Right lobe of liver (tissue), 4 donors: ENCODE measurements around the gene TM4SF5.

Experiments used
- POLR2A ChIP-seq: fragments of 450-650 bp; IDR thresholded peaks from one replicate; pipeline ENCODE4 v1.6.1; 2017; ENCODE audit warnings: antibody characterized with exemption, mild to moderate bottlenecking
- TF ChIP-seq, protein P1 (sequence below), 4 donors: fragments of 200-600 bp in 3 of 4; fragments of 450-650 bp in 1 of 4; IDR thresholded peaks; one replicate each; pipeline versions ENCODE4 v1.5.1 to v1.8.0; 2016 to 2022; ENCODE audit warnings: antibody characterized with exemption in 4 of 4, mild to moderate bottlenecking in 2 of 4
- donor health status: DM: no; HTN: no; CAD: no.
- donor health status: DM: no; HTN: no; CAD: no.
- donor health status: DM: no; HTN: yes; CAD: no.

DNA sequence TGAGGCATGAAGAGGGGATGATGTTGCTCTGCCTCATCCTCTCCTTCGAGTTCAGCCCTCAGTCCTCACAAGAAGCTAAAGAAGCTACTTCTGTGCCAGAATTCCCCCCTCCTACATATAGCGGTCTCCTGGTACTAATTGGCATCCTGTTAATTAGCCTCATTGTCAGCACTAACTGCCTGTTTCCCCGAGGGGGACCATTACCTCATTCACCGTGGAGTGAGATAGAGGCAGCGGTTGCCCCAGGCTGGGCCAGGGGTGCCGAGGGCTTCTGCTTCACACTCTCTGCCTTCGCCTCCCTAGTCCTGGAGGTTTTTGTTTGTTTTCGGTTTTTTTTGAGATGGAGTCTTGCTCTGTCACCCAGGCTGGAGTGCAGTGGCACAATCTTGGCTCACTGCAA is 55.7 kb downstream of the TM4SF5 start:
- TF ChIP-seq, protein P1, sequence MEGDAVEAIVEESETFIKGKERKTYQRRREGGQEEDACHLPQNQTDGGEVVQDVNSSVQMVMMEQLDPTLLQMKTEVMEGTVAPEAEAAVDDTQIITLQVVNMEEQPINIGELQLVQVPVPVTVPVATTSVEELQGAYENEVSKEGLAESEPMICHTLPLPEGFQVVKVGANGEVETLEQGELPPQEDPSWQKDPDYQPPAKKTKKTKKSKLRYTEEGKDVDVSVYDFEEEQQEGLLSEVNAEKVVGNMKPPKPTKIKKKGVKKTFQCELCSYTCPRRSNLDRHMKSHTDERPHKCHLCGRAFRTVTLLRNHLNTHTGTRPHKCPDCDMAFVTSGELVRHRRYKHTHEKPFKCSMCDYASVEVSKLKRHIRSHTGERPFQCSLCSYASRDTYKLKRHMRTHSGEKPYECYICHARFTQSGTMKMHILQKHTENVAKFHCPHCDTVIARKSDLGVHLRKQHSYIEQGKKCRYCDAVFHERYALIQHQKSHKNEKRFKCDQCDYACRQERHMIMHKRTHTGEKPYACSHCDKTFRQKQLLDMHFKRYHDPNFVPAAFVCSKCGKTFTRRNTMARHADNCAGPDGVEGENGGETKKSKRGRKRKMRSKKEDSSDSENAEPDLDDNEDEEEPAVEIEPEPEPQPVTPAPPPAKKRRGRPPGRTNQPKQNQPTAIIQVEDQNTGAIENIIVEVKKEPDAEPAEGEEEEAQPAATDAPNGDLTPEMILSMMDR (IDR thresholded peaks at IDR 0.05): no peak
- no peak for TF ChIP-seq POLR2A
